ENCODE measurements around the gene MTHFD1L.
"Not testable (repeated sequence)": the region's sequence is repeated elsewhere in the genome, so short reads cannot be mapped to it uniquely, and the experiment has no call there.

Gene MTHFD1L

DNA sequence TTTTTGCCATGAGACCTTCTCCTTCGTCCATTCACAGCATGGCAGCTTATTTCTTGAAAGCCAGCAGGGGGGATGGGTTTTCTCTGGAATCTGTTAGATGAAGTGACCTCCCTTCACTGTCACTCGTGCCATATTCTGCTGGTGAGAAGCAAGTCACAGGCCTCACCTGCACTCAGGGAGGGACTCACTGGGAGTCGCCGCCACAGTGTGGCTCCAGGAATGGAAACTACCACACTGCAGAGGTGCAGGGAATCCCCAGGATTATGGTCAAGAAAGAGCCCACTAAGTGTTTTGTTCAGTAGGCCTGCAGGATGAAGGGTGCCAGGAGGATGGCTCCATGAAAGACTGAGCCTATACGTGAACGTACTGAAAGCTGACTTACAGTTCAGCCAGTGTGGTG is 213.2 kb downstream of the MTHFD1L start:
- Histone ChIP-seq H3K9me3 (ENCODE audit: insufficient read depth, low read length) (peaks cover 3% of the 10 kb centered on the region; the same call in 1 of the 2 replicates), H3K4me1 (ENCODE audit: insufficient read depth, insufficient read length) (no peaks in the 10 kb centered on the region), H3K36me3 (ENCODE audit: insufficient read depth, insufficient read length, low read length) (no peaks in the 10 kb centered on the region), H3K4me3 (ENCODE audit: insufficient read length, low read depth) (no peak overlapping the region), H3K27me3 (ENCODE audit: insufficient read depth, insufficient read length) (no peaks in the 10 kb centered on the region), H3K9ac (ENCODE audit: insufficient read length, low read depth) (no peak overlapping the region)
- no peak for DNase-seq (ENCODE audit: low read depth, low spot score)
- no peak for TF ChIP-seq YY1 (IDR thresholded peaks at IDR 0.05; ENCODE audit: insufficient read depth, insufficient read length)
- TF ChIP-seq SUZ12 (IDR thresholded peaks at IDR 0.05; ENCODE audit: extremely low read depth, insufficient read depth, insufficient read length) = no peak
- TF ChIP-seq ZNF274 (IDR thresholded peaks at IDR 0.05; ENCODE audit: low read depth, low read length) = no peak

GRCh38 chr6:151081656-151082055 is 216.2 kb downstream of the MTHFD1L start:
- Histone ChIP-seq H3K4me3 (ENCODE audit: insufficient read length, low read depth) (no peak overlapping the region), H3K27me3 (ENCODE audit: insufficient read depth, insufficient read length) (no peaks in the 10 kb centered on the region), H3K4me1 (ENCODE audit: insufficient read depth, insufficient read length) (no peaks in the 10 kb centered on the region), H3K9ac (ENCODE audit: insufficient read length, low read depth) (no peak overlapping the region), H3K9me3 (ENCODE audit: insufficient read depth, low read length) (no peaks in the 10 kb centered on the region), H3K36me3 (ENCODE audit: insufficient read depth, insufficient read length, low read length) (no peaks in the 10 kb centered on the region)
- no peak for TF ChIP-seq YY1 (IDR thresholded peaks at IDR 0.05; ENCODE audit: insufficient read depth, insufficient read length)
- TF ChIP-seq SUZ12 (IDR thresholded peaks at IDR 0.05; ENCODE audit: extremely low read depth, insufficient read depth, insufficient read length) = no peak
- no peak for TF ChIP-seq ZNF274 (IDR thresholded peaks at IDR 0.05; ENCODE audit: low read depth, low read length)
- DNase-seq (ENCODE audit: low read depth, low spot score) = no peak

GRCh38 chr6:151082079-151082478 is 216.6 kb downstream of the MTHFD1L start:
- Histone ChIP-seq H3K27me3 (ENCODE audit: insufficient read depth, insufficient read length) (no peaks in the 10 kb centered on the region), H3K9ac (ENCODE audit: insufficient read length, low read depth) (no peak overlapping the region), H3K4me3 (ENCODE audit: insufficient read length, low read depth) (no peak overlapping the region), H3K9me3 (ENCODE audit: insufficient read depth, low read length) (no peaks in the 10 kb centered on the region), H3K4me1 (ENCODE audit: insufficient read depth, insufficient read length) (no peaks in the 10 kb centered on the region), H3K36me3 (ENCODE audit: insufficient read depth, insufficient read length, low read length) (no peaks in the 10 kb centered on the region)
- TF ChIP-seq ZNF274 (IDR thresholded peaks at IDR 0.05; ENCODE audit: low read depth, low read length) (no peak), YY1 (IDR thresholded peaks at IDR 0.05; ENCODE audit: insufficient read depth, insufficient read length) (no peak), SUZ12 (IDR thresholded peaks at IDR 0.05; ENCODE audit: extremely low read depth, insufficient read depth, insufficient read length) (no peak)
- no peak for DNase-seq (ENCODE audit: low read depth, low spot score)

DNA sequence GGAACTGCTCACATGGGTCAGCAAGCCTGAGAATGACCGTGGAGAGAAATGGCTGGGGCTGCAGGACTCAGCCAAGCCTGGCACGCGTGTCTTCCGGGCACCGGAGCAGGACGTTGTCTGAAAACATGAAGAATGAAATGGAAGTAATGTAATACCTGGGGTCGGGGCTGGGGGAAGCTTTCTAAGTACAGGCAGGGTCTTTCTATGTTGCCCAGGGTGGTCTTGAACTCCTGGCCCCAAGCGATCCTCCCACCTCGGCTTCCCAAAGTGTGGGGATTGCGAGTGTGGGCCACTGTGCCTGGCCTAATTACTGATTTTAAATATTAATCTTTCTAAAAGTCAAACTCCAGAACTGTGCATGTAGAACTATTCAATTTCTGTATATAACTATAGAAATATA is 218.8 kb downstream of the MTHFD1L start:
- no peaks in the 10 kb centered on the region for H3K27me3 ChIP-seq (ENCODE audit: insufficient read depth, insufficient read length)

GRCh38 chr6:151087055-151087454 is 221.6 kb downstream of the MTHFD1L start:
- not testable (repeated sequence) for H3K36me3 ChIP-seq (ENCODE audit: insufficient read depth, insufficient read length, low read length); H3K4me3 ChIP-seq (ENCODE audit: insufficient read length, low read depth); H3K4me1 ChIP-seq (ENCODE audit: insufficient read depth, insufficient read length); DNase-seq (ENCODE audit: low read depth, low spot score); H3K9ac ChIP-seq (ENCODE audit: insufficient read length, low read depth); H3K9me3 ChIP-seq (ENCODE audit: insufficient read depth, low read length); H3K27me3 ChIP-seq (ENCODE audit: insufficient read depth, insufficient read length)

More for the DNA sequence above, 218.8 kb downstream of the MTHFD1L start:
- no peak for DNase-seq (ENCODE audit: low read depth, low spot score)
- Histone ChIP-seq H3K9me3 (ENCODE audit: insufficient read depth, low read length) (no peaks in the 10 kb centered on the region), H3K4me1 (ENCODE audit: insufficient read depth, insufficient read length) (no peaks in the 10 kb centered on the region), H3K9ac (ENCODE audit: insufficient read length, low read depth) (no peak overlapping the region), H3K36me3 (ENCODE audit: insufficient read depth, insufficient read length, low read length) (no peaks in the 10 kb centered on the region), H3K4me3 (ENCODE audit: insufficient read length, low read depth) (no peak overlapping the region)
- TF ChIP-seq YY1 (IDR thresholded peaks at IDR 0.05; ENCODE audit: insufficient read depth, insufficient read length) (no peak), ZNF274 (IDR thresholded peaks at IDR 0.05; ENCODE audit: low read depth, low read length) (no peak), SUZ12 (IDR thresholded peaks at IDR 0.05; ENCODE audit: extremely low read depth, insufficient read depth, insufficient read length) (no peak)

DNA sequence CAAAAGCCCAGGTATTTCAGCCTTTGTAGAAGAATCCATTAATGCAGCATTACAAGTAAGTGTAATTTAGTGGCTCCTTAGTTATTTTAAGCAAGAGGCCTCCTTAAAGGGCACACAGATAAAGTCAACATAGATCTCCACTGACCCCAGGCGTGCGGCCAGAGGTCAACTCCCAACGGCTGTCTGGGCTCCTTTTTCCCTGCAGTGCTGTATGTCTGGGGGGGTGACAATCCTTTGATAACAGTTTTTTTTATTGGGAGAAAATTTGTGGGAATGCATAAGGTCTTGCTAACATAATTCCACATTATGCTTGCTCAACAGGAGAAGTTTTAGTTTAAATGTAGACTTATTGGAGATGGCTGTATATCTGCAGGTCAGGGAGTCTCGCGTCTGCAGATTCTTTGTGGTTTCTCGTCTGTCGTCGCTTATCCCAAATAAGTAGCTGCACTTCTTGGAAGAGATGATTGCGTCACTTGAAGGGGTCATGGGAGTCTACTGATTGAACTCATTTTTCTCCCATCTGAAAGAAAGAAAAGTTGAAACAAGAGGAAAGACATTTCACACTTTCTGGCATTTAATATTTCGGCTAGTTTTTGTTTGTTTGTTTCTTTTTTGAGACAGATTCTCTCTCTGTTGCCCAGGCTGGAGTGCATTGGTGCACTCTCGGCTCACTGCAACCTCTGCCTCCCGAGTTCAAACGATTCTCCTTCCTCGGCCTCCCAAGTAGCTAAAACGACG is 222.5 kb downstream of the MTHFD1L start:
- Histone ChIP-seq H3K9me3 (ENCODE audit: insufficient read depth, low read length) (no peaks in the 10 kb centered on the region), H3K4me3 (ENCODE audit: insufficient read length, low read depth) (no peak overlapping the region), H3K9ac (ENCODE audit: insufficient read length, low read depth) (no peak overlapping the region), H3K4me1 (ENCODE audit: insufficient read depth, insufficient read length) (peaks cover 6% of the 10 kb centered on the region), H3K27me3 (ENCODE audit: insufficient read depth, insufficient read length) (no peaks in the 10 kb centered on the region), H3K36me3 (ENCODE audit: insufficient read depth, insufficient read length, low read length) (peaks cover 18% of the 10 kb centered on the region)
- TF ChIP-seq YY1 (IDR thresholded peaks at IDR 0.05; ENCODE audit: insufficient read depth, insufficient read length) = no peak
- TF ChIP-seq ZNF274 (IDR thresholded peaks at IDR 0.05; ENCODE audit: low read depth, low read length) = no peak
- TF ChIP-seq SUZ12 (IDR thresholded peaks at IDR 0.05; ENCODE audit: extremely low read depth, insufficient read depth, insufficient read length) = no peak
- no peak for DNase-seq (ENCODE audit: low read depth, low spot score)

- H3K4me1 ChIP-seq (ENCODE audit: insufficient read depth, insufficient read length) = peaks cover 6% of the 10 kb centered on the region
- no peaks in the 10 kb centered on the region for H3K9me3 ChIP-seq (ENCODE audit: insufficient read depth, low read length)
- H3K27me3 ChIP-seq (ENCODE audit: insufficient read depth, insufficient read length) = no peaks in the 10 kb centered on the region
- H3K9ac ChIP-seq (ENCODE audit: insufficient read length, low read depth) = no peak overlapping the region
- no peak overlapping the region for H3K4me3 ChIP-seq (ENCODE audit: insufficient read length, low read depth)
- TF ChIP-seq YY1 (IDR thresholded peaks at IDR 0.05; ENCODE audit: insufficient read depth, insufficient read length) (no peak), ZNF274 (IDR thresholded peaks at IDR 0.05; ENCODE audit: low read depth, low read length) (no peak), SUZ12 (IDR thresholded peaks at IDR 0.05; ENCODE audit: extremely low read depth, insufficient read depth, insufficient read length) (no peak)
- DNase-seq (ENCODE audit: low read depth, low spot score) = no peak
- H3K36me3 ChIP-seq (ENCODE audit: insufficient read depth, insufficient read length, low read length) = peaks cover 20% of the 10 kb centered on the region
Observed at GRCh38 chr6:151088599-151088935, 223.1 kb downstream of the MTHFD1L start.

Measured in NT2/D1 (cell line).